ENCODE measurements around the gene SNX5. TPM values are rescaled to one million over a fixed set of nuclear protein-coding genes. Genes with fewer than 3 reads are reported as not detected.

The SNX5 gene
- total and polyA plus RNA-seq, 2 of the 13 experiments (the other 11 are each of a cell fraction or from before 2014, with no cell fraction given): 664 to 1,040 TPM

DNA sequence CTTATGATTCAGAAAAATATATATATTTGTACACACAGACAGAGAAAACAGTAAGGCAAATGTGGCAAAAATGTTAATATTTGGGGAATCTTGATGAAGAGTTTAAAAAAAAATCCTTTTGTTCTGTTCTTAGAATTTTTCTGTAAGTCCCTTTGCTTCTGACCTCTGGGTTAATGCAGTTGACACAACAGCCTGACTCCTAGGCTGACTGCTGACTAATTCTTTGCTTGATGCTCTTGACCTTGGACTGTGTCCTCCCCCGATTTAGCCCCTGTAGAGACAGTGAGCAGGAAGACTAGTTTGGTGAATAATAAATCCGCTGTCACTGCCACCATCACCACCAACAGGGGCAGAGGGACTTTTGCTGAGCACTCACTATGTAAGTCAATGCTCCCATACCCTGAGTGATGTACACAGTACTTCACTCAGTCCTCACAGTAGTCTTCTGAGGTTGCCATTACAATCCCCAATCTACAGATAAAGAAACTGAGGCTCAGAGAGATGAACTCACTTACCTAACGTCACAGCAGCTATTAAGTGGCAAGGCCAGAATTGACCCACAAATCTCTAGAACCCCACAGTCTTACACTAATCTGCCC is 71.7 kb downstream of the SNX5 start (continued):
- TF ChIP-seq MLXIP (CRISPR knock-in tag; IDR thresholded peaks at IDR 0.05; ENCODE audit: borderline replicate concordance) (no peak), ZNF460 (CRISPR knock-in tag; IDR thresholded peaks at IDR 0.05; ENCODE audit: borderline replicate concordance) (no peak; the same call in 1 of the 2 replicates), SRSF4 (IDR thresholded peaks at IDR 0.05; ENCODE audit: low read depth, low read length, poor library complexity, severe bottlenecking) (no peak), RCOR2 (CRISPR knock-in tag; IDR thresholded peaks at IDR 0.05) (peak; percentile 87), TCF7L2 (IDR thresholded peaks at IDR 0.05; ENCODE audit: low read depth, low read length) (no peak), ZNF3 (CRISPR knock-in tag; IDR thresholded peaks at IDR 0.05) (peak; percentile 38; the same call in 1 of the 2 replicates), ZEB1 (IDR thresholded peaks at IDR 0.05; ENCODE audit: insufficient replicate concordance, low read depth) (no peak), ZNF207 (IDR thresholded peaks at IDR 0.05; ENCODE audit: borderline replicate concordance) (no peak), ZNF550 (CRISPR knock-in tag; IDR thresholded peaks at IDR 0.05; ENCODE audit: borderline replicate concordance) (no peak), HNRNPUL1 (IDR thresholded peaks at IDR 0.05; ENCODE audit: low read depth, low read length) (no peak), MTF2 (CRISPR knock-in tag; IDR thresholded peaks at IDR 0.05; ENCODE audit: borderline replicate concordance) (no peak), ZNF33B (CRISPR knock-in tag; IDR thresholded peaks at IDR 0.05) (no peak), ZNF672 (CRISPR knock-in tag; IDR thresholded peaks at IDR 0.05) (0 out of 2 replicates have a peak, but pooled peaks have one; percentile 67), PLSCR1 (CRISPR knock-in tag; IDR thresholded peaks at IDR 0.05; ENCODE audit: borderline replicate concordance) (no peak), NR2F6 (IDR thresholded peaks at IDR 0.05) (peak; percentile 98), NR2F6 (CRISPR knock-in tag; IDR thresholded peaks at IDR 0.05) (peak; percentile 99), REL (CRISPR knock-in tag; conservative IDR thresholded peaks at IDR 0.05) (0 out of 2 replicates have a peak, but pooled peaks have one; percentile 50), ZNF124 (CRISPR knock-in tag; IDR thresholded peaks at IDR 0.05) (no peak), FOXC1 (CRISPR knock-in tag; IDR thresholded peaks at IDR 0.05; ENCODE audit: borderline replicate concordance) (no peak), NRL (CRISPR knock-in tag; IDR thresholded peaks at IDR 0.05; ENCODE audit: borderline replicate concordance) (no peak), SNAPC5 (CRISPR knock-in tag; IDR thresholded peaks at IDR 0.05; ENCODE audit: borderline replicate concordance) (no peak; the same call in 1 of the 2 replicates), ZFP37 (CRISPR knock-in tag; IDR thresholded peaks at IDR 0.05; ENCODE audit: borderline replicate concordance) (peak; percentile 71; the same call in 1 of the 2 replicates)
- TF ChIP-seq, protein P1, sequence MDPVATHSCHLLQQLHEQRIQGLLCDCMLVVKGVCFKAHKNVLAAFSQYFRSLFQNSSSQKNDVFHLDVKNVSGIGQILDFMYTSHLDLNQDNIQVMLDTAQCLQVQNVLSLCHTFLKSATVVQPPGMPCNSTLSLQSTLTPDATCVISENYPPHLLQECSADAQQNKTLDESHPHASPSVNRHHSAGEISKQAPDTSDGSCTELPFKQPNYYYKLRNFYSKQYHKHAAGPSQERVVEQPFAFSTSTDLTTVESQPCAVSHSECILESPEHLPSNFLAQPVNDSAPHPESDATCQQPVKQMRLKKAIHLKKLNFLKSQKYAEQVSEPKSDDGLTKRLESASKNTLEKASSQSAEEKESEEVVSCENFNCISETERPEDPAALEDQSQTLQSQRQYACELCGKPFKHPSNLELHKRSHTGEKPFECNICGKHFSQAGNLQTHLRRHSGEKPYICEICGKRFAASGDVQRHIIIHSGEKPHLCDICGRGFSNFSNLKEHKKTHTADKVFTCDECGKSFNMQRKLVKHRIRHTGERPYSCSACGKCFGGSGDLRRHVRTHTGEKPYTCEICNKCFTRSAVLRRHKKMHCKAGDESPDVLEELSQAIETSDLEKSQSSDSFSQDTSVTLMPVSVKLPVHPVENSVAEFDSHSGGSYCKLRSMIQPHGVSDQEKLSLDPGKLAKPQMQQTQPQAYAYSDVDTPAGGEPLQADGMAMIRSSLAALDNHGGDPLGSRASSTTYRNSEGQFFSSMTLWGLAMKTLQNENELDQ (CRISPR knock-in tag; IDR thresholded peaks at IDR 0.05; ENCODE audit: borderline replicate concordance): no peak
- TF ChIP-seq, protein P2, sequence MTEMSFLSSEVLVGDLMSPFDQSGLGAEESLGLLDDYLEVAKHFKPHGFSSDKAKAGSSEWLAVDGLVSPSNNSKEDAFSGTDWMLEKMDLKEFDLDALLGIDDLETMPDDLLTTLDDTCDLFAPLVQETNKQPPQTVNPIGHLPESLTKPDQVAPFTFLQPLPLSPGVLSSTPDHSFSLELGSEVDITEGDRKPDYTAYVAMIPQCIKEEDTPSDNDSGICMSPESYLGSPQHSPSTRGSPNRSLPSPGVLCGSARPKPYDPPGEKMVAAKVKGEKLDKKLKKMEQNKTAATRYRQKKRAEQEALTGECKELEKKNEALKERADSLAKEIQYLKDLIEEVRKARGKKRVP (CRISPR knock-in tag; IDR thresholded peaks at IDR 0.05): peak in 1 of 2 experiments; percentile 79; a peak in 2 of 4 replicates
